SK-N-SH (cell line): Measurements from ENCODE around the gene DUT. TPM values are rescaled to one million over a fixed set of nuclear protein-coding genes. Genes with fewer than 3 reads are reported as not detected.

ENCODE experiments used
- CTCF ChIA-PET: fragments of 300-600, 350-600 bp; formaldehyde crosslinking; extraction: SDS; loops from one replicate; lab custom pipeline; 2021; lab: Yijun Ruan, JAX
- POLR2A ChIA-PET: fragments of 350-600 bp; sonication (Branson Sonifier 250); formaldehyde crosslinking; extraction: SDS; loops from one replicate; lab custom pipeline; 2020; ENCODE audit warnings: antibody characterized with exemption, inconsistent platforms; lab: Yijun Ruan, JAX
- DNase-seq: peaks from one replicate; pipeline ENCODE4 v3.0.0; 2012
- H2AFZ ChIP-seq: fragments of 200-600 bp; sonication (generic); 2 replicates; pipeline ENCODE4 v1.8.1; 2016; ENCODE audit warnings: antibody characterized with exemption, mild to moderate bottlenecking, low read depth
- H3F3A ChIP-seq: fragments of 200-600 bp; sonication (generic); replicated peaks from 2 replicates; pipeline ENCODE3; 2016; ENCODE audit warnings: antibody characterized with exemption, mild to moderate bottlenecking; ENCODE audit not compliant: insufficient read depth
- H3K27ac ChIP-seq, 2 experiments: fragments of 200-500 bp in 1 of 2; fragments of 200-600 bp in 1 of 2; sonication (Bioruptor generic) in 1 of 2; sonication (generic), shearing (Covaris generic) in 1 of 2; 2 replicates each; pipeline versions ENCODE4 v1.5.1 to v1.6.1; 2014 to 2016; ENCODE audit warnings: low read depth in 2 of 2, inconsistent platforms in 1 of 2, low read length in 1 of 2, mild to moderate bottlenecking in 1 of 2, mixed read lengths in 1 of 2
- H3K27me3 ChIP-seq: fragments of 200-600 bp; sonication (generic), shearing (Covaris generic); 2 replicates; pipeline ENCODE4 v1.6.1; 2016; ENCODE audit warnings: mixed run types; ENCODE audit not compliant: insufficient read depth
- H3K36me3 ChIP-seq, 2 experiments: fragments of 200-500 bp in 1 of 2; fragments of 200-600 bp in 1 of 2; sonication (Bioruptor generic) in 1 of 2; sonication (generic) in 1 of 2; replicated peaks in 1 of 2; 2 replicates each; pipeline versions ENCODE3 to v1.5.1; 2014 to 2016; ENCODE audit warnings: low read length in 1 of 2, mild to moderate bottlenecking in 1 of 2; ENCODE audit not compliant: insufficient read depth in 2 of 2, control insufficient read depth in 1 of 2
- H3K4me1 ChIP-seq, 2 experiments: fragments of 200-500 bp in 1 of 2; fragments of 200-600 bp in 1 of 2; sonication (Bioruptor generic) in 1 of 2; sonication (generic), shearing (Covaris generic) in 1 of 2; 2 replicates each; pipeline versions ENCODE4 v1.5.1 to v1.6.1; 2014 to 2016; ENCODE audit warnings: low read depth in 1 of 2, low read length in 1 of 2, mixed run types in 1 of 2; ENCODE audit not compliant: insufficient read depth in 2 of 2, control insufficient read depth in 1 of 2
- H3K4me2 ChIP-seq: fragments of 200-600 bp; sonication (generic), shearing (Covaris generic); 2 replicates; pipeline ENCODE4 v1.6.1; 2017; ENCODE audit warnings: mixed run types
- H3K4me3 ChIP-seq, 2 experiments: fragments of 200-500 bp in 1 of 2; fragments of 200-600 bp in 1 of 2; sonication (Bioruptor generic) in 1 of 2; sonication (generic), shearing (Covaris generic) in 1 of 2; 2 replicates each; pipeline versions ENCODE4 v1.5.1 to v1.8.1; 2014 to 2016; ENCODE audit warnings: low read depth in 2 of 2, inconsistent platforms in 1 of 2, low read length in 1 of 2, mild to moderate bottlenecking in 1 of 2, mixed read lengths in 1 of 2, moderate library complexity in 1 of 2
- H3K79me2 ChIP-seq: fragments of 200-600 bp; sonication (generic); 2 replicates; pipeline ENCODE4 v1.8.1; 2017; ENCODE audit warnings: mild to moderate bottlenecking; ENCODE audit not compliant: insufficient read depth
- H3K9ac ChIP-seq: fragments of 200-600 bp; sonication (generic); 2 replicates; pipeline ENCODE4 v1.6.1; 2017; ENCODE audit warnings: mixed run types
- H3K9me2 ChIP-seq: fragments of 200-600 bp; sonication (generic); 2 replicates; pipeline ENCODE4 v1.6.1; 2017; ENCODE audit warnings: mixed run types
- H3K9me3 ChIP-seq: fragments of 200-600 bp; sonication (generic); 2 replicates; pipeline ENCODE4 v1.6.1; 2017; ENCODE audit warnings: mixed run types, mild to moderate bottlenecking, moderate library complexity
- H4K20me1 ChIP-seq: fragments of 200-600 bp; sonication (generic); 2 replicates; pipeline ENCODE4 v1.6.1; 2017; ENCODE audit warnings: mild to moderate bottlenecking, mixed run types; ENCODE audit not compliant: insufficient read depth
- CHD2 ChIP-seq: fragments of 150-350 bp; IDR thresholded peaks from 2 replicates; pipeline ENCODE4 v1.6.1; 2018; ENCODE audit warnings: low read length; ENCODE audit not compliant: partially characterized antibody
- EZH2phosphoT487 ChIP-seq: fragments of 200-600 bp; sonication (generic); IDR thresholded peaks from 2 replicates; pipeline ENCODE4 v1.6.1; 2017; ENCODE audit warnings: low read depth, mixed run types, mild to moderate bottlenecking, antibody characterized with exemption, moderate library complexity, borderline replicate concordance
- FOXJ3 ChIP-seq: sonication (generic); formaldehyde crosslinking; IDR thresholded peaks from 2 replicates; pipeline ENCODE4 v1.5.1; 2020; ENCODE audit warnings: mild to moderate bottlenecking, missing genetic modification reagents
- FOXM1 ChIP-seq: IDR thresholded peaks from 2 replicates; pipeline ENCODE4 v1.4.0; 2012; ENCODE audit warnings: low read depth, mild to moderate bottlenecking
- GATA2 ChIP-seq: sonication (generic); formaldehyde crosslinking; IDR thresholded peaks from 2 replicates; pipeline ENCODE4 v1.5.0; 2020; ENCODE audit warnings: mild to moderate bottlenecking, missing genetic modification reagents
- IRF3 ChIP-seq: fragments of 150-350 bp; IDR thresholded peaks from 2 replicates; pipeline ENCODE4 v1.6.1; 2016; ENCODE audit warnings: mild to moderate bottlenecking, low read depth, low read length
- NRF1 ChIP-seq: IDR thresholded peaks from 2 replicates; pipeline ENCODE4 v1.6.1; 2012; ENCODE audit warnings: low read depth, mild to moderate bottlenecking, low read length
- PBX3 ChIP-seq: IDR thresholded peaks from 2 replicates; pipeline ENCODE4; 2012
- RAD21 ChIP-seq: IDR thresholded peaks from 2 replicates; pipeline ENCODE4 v1.6.1; 2012; ENCODE audit warnings: mild to moderate bottlenecking, low read length
- REST ChIP-seq: IDR thresholded peaks from 2 replicates; pipeline ENCODE4 v1.6.1; 2012; ENCODE audit warnings: mild to moderate bottlenecking, low read depth, low read length, moderate library complexity
- SMC3 ChIP-seq: IDR thresholded peaks from 2 replicates; pipeline ENCODE4 v1.6.1; 2012; ENCODE audit warnings: low read depth, low read length, improper control_type of control experiment
- USF1 ChIP-seq: IDR thresholded peaks from 2 replicates; pipeline ENCODE4 v1.4.0; 2012; ENCODE audit warnings: low read depth, borderline replicate concordance
- USF2 ChIP-seq: fragments of 150-350 bp; IDR thresholded peaks from 2 replicates; pipeline ENCODE4 v1.6.1; 2017; ENCODE audit warnings: antibody characterized with exemption, low read length, low read depth, borderline replicate concordance
- YY1 ChIP-seq: IDR thresholded peaks from 2 replicates; pipeline ENCODE4 v1.4.0; 2012; ENCODE audit warnings: low read depth, mild to moderate bottlenecking
- WGBS: methylation state at CpG from one replicate; pipeline ENCODE4 v1.1.6; 2017; ENCODE audit warnings: low lambda C conversion rate; 5-methylcytosine and 5-hydroxymethylcytosine counted together
- polyA plus RNA-seq, 3 experiments: library from polyadenylated mRNA; depleted of rRNA; stranded (reverse); fragments of >200 nt; gene quantifications; 2 replicates each; pipeline ENCODE4 v1.2.3, GENCODE V29; 2012

DUT gene
- polyA plus RNA-seq, 1 of the 3 experiments (the other 2 are of a cell fraction), result 79.3 TPM

- no peak for TF ChIP-seq PBX3
- TF ChIP-seq FOXJ3, result no peak
- peak; percentile 83 for TF ChIP-seq YY1
- TF ChIP-seq CHD2, result no peak
- no peak for TF ChIP-seq SMC3
- no peak for TF ChIP-seq USF2
- no peak; the same call in 1 of the 2 replicates for TF ChIP-seq NRF1
- TF ChIP-seq GATA2 (CRISPR knock-in tag), result no peak
- no peak for TF ChIP-seq EZH2phosphoT487
- TF ChIP-seq, all 33 proteins: peak for 10
Observed at GRCh38 chr15:48330855-48331795, at the start of gene DUT (continued).

- Histone ChIP-seq H3K27me3 (no peaks in the 10 kb centered on the region), H3K9me2 (no peaks in the 10 kb centered on the region), H3K4me1 (peaks cover 0 to 6% of the 10 kb centered on the region in 2 experiments; a peak in 2 of 4 replicates), H3K4me3 (no peak overlapping the region), H3F3A (no peaks in the 10 kb centered on the region), H4K20me1 (no peaks in the 10 kb centered on the region), H3K27ac (no peak overlapping the region), H3K9me3 (no peaks in the 10 kb centered on the region), H3K36me3 (no peaks in the 10 kb centered on the region), H3K79me2 (no peaks in the 10 kb centered on the region), H2AFZ (no peak overlapping the region), H3K4me2 (no peak overlapping the region), H3K9ac (no peak overlapping the region)
- no peak for TF ChIP-seq USF1
- TF ChIP-seq REST, result no peak
- no peak for TF ChIP-seq RAD21
- TF ChIP-seq NRF1, result no peak
- no peak for TF ChIP-seq FOXM1
- no peak for TF ChIP-seq USF2
- TF ChIP-seq IRF3, result no peak
- no peak for DNase-seq
- 52% methylated on average over 4 of the region's 4 CpGs for WGBS
- ChIA-PET POLR2A (no interaction called here), CTCF (interaction anchor here (1.1 kb wide), 1 partner anchor 1086 kb away, joined by 3 read pairs; no protein-coding TSS in a partner anchor)
Observed at GRCh38 chr15:48281674-48282073, 49.6 kb upstream of the DUT start.
